Vagina (tissue), 2 donors: ENCODE measurements around the gene TUBGCP2.

Experiments
- CTCF ChIP-seq, 3 experiments: fragments of 450-650 bp in 2 of 3; fragments of 200-600 bp in 1 of 3; sonication (generic) in 1 of 3; IDR thresholded peaks; one replicate each; pipeline ENCODE4 v1.5.1; 2017 to 2019; ENCODE audit warnings: antibody characterized with exemption in 3 of 3, mild to moderate bottlenecking in 2 of 3, moderate library complexity in 2 of 3
- POLR2A ChIP-seq, 2 donors: fragments of 450-650 bp; IDR thresholded peaks; one replicate each; pipeline ENCODE4 v1.6.1; 2017; ENCODE audit warnings: antibody characterized with exemption in 2 of 2, mild to moderate bottlenecking in 2 of 2, moderate library complexity in 2 of 2

- TF ChIP-seq CTCF (IDR thresholded peaks at IDR 0.05), result no peak
- no peak for TF ChIP-seq POLR2A (IDR thresholded peaks at IDR 0.05)
These were observed 49.7 kb downstream of the TUBGCP2 start for GRCh38 chr10:133258818-133259601.
